ENCODE measurements around the gene TOB1. TPM values are rescaled to one million over a fixed set of nuclear protein-coding genes. Genes with fewer than 3 reads are reported as not detected.

The TOB1 gene
- total RNA-seq, 4 donors from 2014 or later = 48.6 to 142 (median 81.3) TPM

DNA sequence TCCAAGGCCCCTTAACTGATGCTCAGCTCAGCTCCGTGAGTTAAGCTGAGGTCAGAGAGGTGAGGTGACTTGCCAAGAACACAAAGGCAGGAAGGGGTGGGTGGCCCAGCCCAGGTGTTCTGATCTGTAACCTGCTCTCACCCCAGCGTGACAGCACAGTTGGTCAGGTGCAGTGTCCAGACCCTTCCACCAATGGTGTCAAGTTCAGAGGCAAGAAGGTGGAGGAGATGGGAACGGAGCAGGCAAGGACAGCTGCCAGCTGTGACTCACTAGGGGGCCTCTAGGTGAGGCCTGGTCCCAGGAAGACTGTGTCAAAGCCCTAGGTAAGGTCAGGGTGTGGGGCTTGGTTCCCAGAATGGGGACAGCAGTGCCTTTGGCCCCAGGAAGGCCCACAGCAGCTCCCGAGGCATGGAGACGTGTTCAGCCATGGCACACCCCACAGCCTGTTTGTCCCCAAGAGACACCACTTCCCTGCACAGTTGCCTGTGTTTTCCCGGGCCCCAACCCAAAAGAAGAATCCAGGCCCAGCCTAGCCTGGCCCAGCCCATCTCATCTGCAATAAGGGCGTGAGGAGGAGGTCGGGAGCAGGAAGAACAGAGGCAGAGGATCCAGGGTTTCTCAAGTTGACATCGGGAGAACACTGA is 23.5 kb downstream of the TOB1 start:
- 61 to 65% methylated on average over 6 to 9 of the region's 9 CpGs for WGBS, 2 donors
- Histone ChIP-seq H3K27me3 (no peaks in the 10 kb centered on the region), H3K27ac (no peak overlapping the region), H3K36me3 (no peaks in the 10 kb centered on the region), H3K9me3 (no peaks in the 10 kb centered on the region), H3K4me1 (peaks cover 0 to 24% (median 0%) of the 10 kb centered on the region in 4 donors), H3K4me3 (no peak overlapping the region)
- TF ChIP-seq, protein P1, sequence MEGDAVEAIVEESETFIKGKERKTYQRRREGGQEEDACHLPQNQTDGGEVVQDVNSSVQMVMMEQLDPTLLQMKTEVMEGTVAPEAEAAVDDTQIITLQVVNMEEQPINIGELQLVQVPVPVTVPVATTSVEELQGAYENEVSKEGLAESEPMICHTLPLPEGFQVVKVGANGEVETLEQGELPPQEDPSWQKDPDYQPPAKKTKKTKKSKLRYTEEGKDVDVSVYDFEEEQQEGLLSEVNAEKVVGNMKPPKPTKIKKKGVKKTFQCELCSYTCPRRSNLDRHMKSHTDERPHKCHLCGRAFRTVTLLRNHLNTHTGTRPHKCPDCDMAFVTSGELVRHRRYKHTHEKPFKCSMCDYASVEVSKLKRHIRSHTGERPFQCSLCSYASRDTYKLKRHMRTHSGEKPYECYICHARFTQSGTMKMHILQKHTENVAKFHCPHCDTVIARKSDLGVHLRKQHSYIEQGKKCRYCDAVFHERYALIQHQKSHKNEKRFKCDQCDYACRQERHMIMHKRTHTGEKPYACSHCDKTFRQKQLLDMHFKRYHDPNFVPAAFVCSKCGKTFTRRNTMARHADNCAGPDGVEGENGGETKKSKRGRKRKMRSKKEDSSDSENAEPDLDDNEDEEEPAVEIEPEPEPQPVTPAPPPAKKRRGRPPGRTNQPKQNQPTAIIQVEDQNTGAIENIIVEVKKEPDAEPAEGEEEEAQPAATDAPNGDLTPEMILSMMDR (IDR thresholded peaks at IDR 0.05) = no peak
- TF ChIP-seq EP300 (IDR thresholded peaks at IDR 0.05) = no peak
- no peak for TF ChIP-seq POLR2A (IDR thresholded peaks at IDR 0.05)
- DNase-seq (ENCODE audit: low spot score in 2 of 2) = no peak

DNA sequence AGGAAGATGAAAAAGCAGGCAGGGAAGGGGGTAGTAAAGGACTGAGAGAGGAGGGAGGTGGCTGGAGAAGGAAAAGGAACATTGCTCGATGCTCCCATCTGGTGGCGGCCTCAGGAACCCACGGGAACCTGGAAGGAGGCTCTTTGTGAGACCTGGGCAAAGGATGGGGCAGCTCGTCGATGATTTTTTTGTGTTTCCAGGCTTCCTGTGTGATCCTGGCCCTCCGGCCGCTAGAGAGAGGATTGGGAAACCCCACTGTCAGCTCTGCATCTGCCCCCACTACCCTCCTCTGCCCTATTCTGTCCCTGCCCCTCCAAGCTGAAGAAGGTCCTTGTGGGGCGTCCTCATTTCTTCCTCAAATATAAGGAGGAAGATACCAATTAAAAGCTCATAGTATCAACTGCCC is 24.2 kb downstream of the TOB1 start:
- no peaks in the 10 kb centered on the region for H3K9me3 ChIP-seq
- no peak overlapping the region for H3K27ac ChIP-seq
- peak; percentile 63 to 81 for DNase-seq (ENCODE audit: low spot score in 2 of 2)
- no peak for TF ChIP-seq POLR2A (IDR thresholded peaks at IDR 0.05)
- TF ChIP-seq, protein P1 (IDR thresholded peaks at IDR 0.05) = peak; percentile 73 to 93 (median 83)
- no peak for TF ChIP-seq EP300 (IDR thresholded peaks at IDR 0.05)
- H3K4me3 ChIP-seq = no peak overlapping the region
- no peaks in the 10 kb centered on the region for H3K36me3 ChIP-seq
- 15 to 19% methylated on average over 8 of the region's 8 CpGs for WGBS, 2 donors
- H3K4me1 ChIP-seq = peaks cover 0 to 28% (median 0%) of the 10 kb centered on the region in 4 donors
- no peaks in the 10 kb centered on the region for H3K27me3 ChIP-seq

DNA sequence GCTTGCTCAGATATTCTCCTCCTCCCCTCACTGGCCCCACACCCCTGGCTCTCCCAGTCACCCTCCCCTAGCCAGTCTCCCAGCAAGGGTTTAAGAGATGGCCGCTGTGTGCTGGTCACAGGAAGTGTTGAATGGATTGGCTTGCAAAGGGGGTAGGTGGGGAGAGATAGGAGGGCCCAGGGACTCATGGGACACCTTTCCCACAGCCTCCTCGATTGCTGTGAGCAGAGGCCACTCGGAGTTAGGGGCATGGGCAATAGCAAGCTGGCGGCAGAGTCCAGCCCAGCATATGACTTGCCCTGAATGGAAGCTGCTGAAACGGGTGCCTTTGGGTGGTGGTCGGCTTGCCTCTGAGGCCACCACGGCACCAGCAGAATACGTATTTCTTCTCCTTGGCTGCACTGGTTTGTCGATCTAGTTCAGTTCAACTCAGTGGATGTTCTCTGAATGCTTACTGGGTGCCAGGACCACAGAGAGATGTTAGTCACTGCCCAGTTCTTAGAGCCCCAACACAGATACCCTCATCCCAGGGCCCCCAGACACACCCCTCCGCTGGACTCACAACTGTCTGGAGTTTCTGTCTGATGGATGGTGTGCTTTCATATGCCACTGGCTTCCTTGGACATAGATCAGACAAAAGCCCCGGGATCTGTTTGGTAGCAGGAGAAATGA is 24.7 kb downstream of the TOB1 start:
- no peak for DNase-seq (ENCODE audit: low spot score in 2 of 2)
- H3K27me3 ChIP-seq = no peaks in the 10 kb centered on the region
- TF ChIP-seq, protein P1 (IDR thresholded peaks at IDR 0.05) = no peak
- TF ChIP-seq EP300 (IDR thresholded peaks at IDR 0.05) (no peak), POLR2A (IDR thresholded peaks at IDR 0.05) (no peak)
- no peaks in the 10 kb centered on the region for H3K36me3 ChIP-seq
- H3K27ac ChIP-seq = no peak overlapping the region
- WGBS, 2 donors = 72 to 73% methylated on average over 11 of the region's 11 CpGs
- peaks cover 0 to 28% (median 0%) of the 10 kb centered on the region in 4 donors for H3K4me1 ChIP-seq
- H3K4me3 ChIP-seq = no peak overlapping the region
- no peaks in the 10 kb centered on the region for H3K9me3 ChIP-seq

DNA sequence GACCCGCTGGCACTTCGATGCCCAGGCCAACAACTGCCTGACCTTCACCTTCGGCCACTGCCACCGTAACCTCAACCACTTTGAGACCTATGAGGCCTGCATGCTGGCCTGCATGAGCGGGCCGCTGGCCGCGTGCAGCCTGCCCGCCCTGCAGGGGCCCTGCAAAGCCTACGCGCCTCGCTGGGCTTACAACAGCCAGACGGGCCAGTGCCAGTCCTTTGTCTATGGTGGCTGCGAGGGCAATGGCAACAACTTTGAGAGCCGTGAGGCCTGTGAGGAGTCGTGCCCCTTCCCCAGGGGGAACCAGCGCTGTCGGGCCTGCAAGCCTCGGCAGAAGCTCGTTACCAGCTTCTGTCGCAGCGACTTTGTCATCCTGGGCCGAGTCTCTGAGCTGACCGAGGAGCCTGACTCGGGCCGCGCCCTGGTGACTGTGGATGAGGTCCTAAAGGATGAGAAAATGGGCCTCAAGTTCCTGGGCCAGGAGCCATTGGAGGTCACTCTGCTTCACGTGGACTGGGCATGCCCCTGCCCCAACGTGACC is 25.8 kb downstream of the TOB1 start:
- WGBS, 2 donors = 85 to 91% methylated on average over 24 to 29 of the region's 29 CpGs
- Histone ChIP-seq H3K4me1 (peaks cover 0 to 35% (median 2%) of the 10 kb centered on the region in 4 donors), H3K9me3 (no peaks in the 10 kb centered on the region), H3K27ac (no peak overlapping the region), H3K36me3 (no peaks in the 10 kb centered on the region), H3K4me3 (no peak overlapping the region), H3K27me3 (no peaks in the 10 kb centered on the region)
- TF ChIP-seq POLR2A (IDR thresholded peaks at IDR 0.05) = no peak
- TF ChIP-seq EP300 (IDR thresholded peaks at IDR 0.05) = no peak
- TF ChIP-seq, protein P1 (IDR thresholded peaks at IDR 0.05) = no peak
- no peak for DNase-seq (ENCODE audit: low spot score in 2 of 2)
